GM12878 (cell line): ENCODE measurements around the gene ZNF672. TPM values are rescaled to one million over a fixed set of nuclear protein-coding genes. Genes with fewer than 3 reads are reported as not detected.

Experiments used
- ATAC-seq: fragments of 200-7000 bp; cut with Tn5 transposase; 3 replicates; pipeline ENCODE4 v1.9.1; 2020; ENCODE audit warnings: mild to moderate bottlenecking, moderate library complexity
- BruUV-seq: library from RNA; stranded (reverse); fragments of 400-500 nt; replicated peaks from 2 replicates; lab custom pipeline; 2021; lab: Mats Ljungman, UMichigan
- CTCF ChIA-PET: fragments of 300-600 bp; sonication (Branson Sonifier 250); formaldehyde crosslinking; extraction: SDS; loops from one replicate; lab custom pipeline; 2021; ENCODE audit warnings: inconsistent platforms; lab: Yijun Ruan, JAX
- POLR2A ChIA-PET: fragments of 350-600 bp; formaldehyde crosslinking; extraction: SDS; loops from one replicate; lab custom pipeline; 2021; ENCODE audit warnings: inconsistent platforms; lab: Charles Lee
- RAD21 ChIA-PET: fragments of 300-600 bp; sonication (Branson Sonifier 250); formaldehyde crosslinking; loops from one replicate; lab custom pipeline; 2023; ENCODE audit warnings: antibody characterized with exemption; ENCODE audit not compliant: unreplicated experiment; lab: Charles Lee
- SMC1A ChIA-PET: fragments of 300-600 bp; sonication (Branson Sonifier 250); formaldehyde crosslinking; loops from one replicate; lab custom pipeline; 2023; ENCODE audit not compliant: unreplicated experiment, uncharacterized antibody; lab: Charles Lee
- DNase-seq: peaks from one replicate; pipeline ENCODE4 v3.0.0-alpha.2; 2011; ENCODE audit warnings: low read depth, low spot score
- FAIRE-seq: peaks from 3 replicates; lab custom pipeline; 2011; peaks lifted over from hg19 to GRCh38; lab: Jason Lieb, UNC
- H2AFZ ChIP-seq: 2 replicates; pipeline ENCODE4 v1.6.0; 2011; ENCODE audit warnings: low read depth, low read length, control low read depth; ENCODE audit not compliant: control insufficient read depth
- H3K27ac ChIP-seq: 2 replicates; pipeline ENCODE4 v1.5.1; 2011; ENCODE audit warnings: control low read depth; ENCODE audit not compliant: control insufficient read depth, insufficient read depth
- H3K27me3 ChIP-seq, 2 experiments: replicated peaks in 1 of 2; 2 replicates each; pipeline versions ENCODE4 v1.6.0 to v1.6.1; 2011; ENCODE audit warnings: low read length in 1 of 2; ENCODE audit not compliant: control insufficient read depth in 2 of 2, insufficient read depth in 2 of 2
- H3K36me3 ChIP-seq, 2 experiments: 2 replicates each; pipeline ENCODE4 v1.5.1; 2011; ENCODE audit warnings: low read length in 1 of 2; ENCODE audit not compliant: control insufficient read depth in 2 of 2, insufficient read depth in 2 of 2
- H3K4me1 ChIP-seq: 2 replicates; pipeline ENCODE4 v1.6.1; 2011; ENCODE audit warnings: mild to moderate bottlenecking, low read length, moderate library complexity, mixed read lengths; ENCODE audit not compliant: control insufficient read depth, insufficient read depth
- H3K4me2 ChIP-seq: 2 replicates; pipeline ENCODE4 v1.6.0; 2011; ENCODE audit warnings: control low read depth; ENCODE audit not compliant: control insufficient read depth, insufficient read depth
- H3K4me3 ChIP-seq: fragments of 200-600 bp; sonication (generic); 2 replicates; pipeline ENCODE4 v1.5.1; 2016
- H3K79me2 ChIP-seq: 2 replicates; pipeline ENCODE4 v1.6.0; 2011; ENCODE audit warnings: low read length; ENCODE audit not compliant: control insufficient read depth, insufficient read depth
- H3K9ac ChIP-seq: 2 replicates; pipeline ENCODE4 v1.8.0; 2011; ENCODE audit warnings: low read length, control low read depth, mixed read lengths; ENCODE audit not compliant: control insufficient read depth, insufficient read depth
- H3K9me3 ChIP-seq: replicated peaks from 3 replicates; pipeline ENCODE4 v1.5.1; 2011; ENCODE audit warnings: mild to moderate bottlenecking, low read length; ENCODE audit not compliant: control insufficient read depth, insufficient read depth
- H4K20me1 ChIP-seq: 2 replicates; pipeline ENCODE4 v1.6.0; 2011; ENCODE audit not compliant: control insufficient read depth, insufficient read depth
- BHLHE40 ChIP-seq, 2 experiments: fragments of 450-650 bp in 1 of 2; IDR thresholded peaks; 2 replicates each; pipeline ENCODE4 v1.6.1; 2011 to 2017; ENCODE audit warnings: low read depth in 2 of 2, borderline replicate concordance in 1 of 2, improper control_type of control experiment in 1 of 2, low read length in 1 of 2, mild to moderate bottlenecking in 1 of 2
- CREM ChIP-seq: IDR thresholded peaks from 2 replicates; pipeline ENCODE4 v1.6.1; 2014; ENCODE audit warnings: antibody characterized with exemption, low read depth
- EGR1 ChIP-seq, 2 experiments: IDR thresholded peaks; 1 replicate in 1 of 2; 2 replicates in 1 of 2; pipeline ENCODE4 v1.6.1; 2011 to 2012; ENCODE audit warnings: low read depth in 2 of 2, low read length in 2 of 2, borderline replicate concordance in 1 of 2, mild to moderate bottlenecking in 1 of 2, moderate library complexity in 1 of 2
- HDAC2 ChIP-seq: fragments of 200-600 bp; sonication (generic); IDR thresholded peaks from 2 replicates; pipeline ENCODE4 v1.6.1; 2017
- IRF4 ChIP-seq: IDR thresholded peaks from 2 replicates; pipeline ENCODE4 v1.6.1; 2011; ENCODE audit warnings: low read depth, low read length
- JUNB ChIP-seq: IDR thresholded peaks from 2 replicates; pipeline ENCODE4 v1.6.1; 2016; ENCODE audit warnings: antibody characterized with exemption, mild to moderate bottlenecking
- KLF5 ChIP-seq: fragments of 450-650 bp; IDR thresholded peaks from 2 replicates; pipeline ENCODE4 v1.6.1; 2014; ENCODE audit warnings: mild to moderate bottlenecking; ENCODE audit not compliant: partially characterized antibody
- LARP7 ChIP-seq: fragments of 450-650 bp; IDR thresholded peaks from 2 replicates; pipeline ENCODE4 v1.6.1; 2017; ENCODE audit warnings: mild to moderate bottlenecking
- MEF2A ChIP-seq: IDR thresholded peaks from 2 replicates; pipeline ENCODE4 v1.6.1; 2011; ENCODE audit warnings: low read depth, mild to moderate bottlenecking, low read length, moderate library complexity; ENCODE audit not compliant: insufficient read depth
- RELA ChIP-seq: fragments of 450-650 bp; IDR thresholded peaks from 2 replicates; pipeline ENCODE4 v1.8.0; 2014; ENCODE audit warnings: borderline replicate concordance; ENCODE audit not compliant: partially characterized antibody
- SREBF2 ChIP-seq: IDR thresholded peaks from 2 replicates; pipeline ENCODE4 v1.6.1; 2012; ENCODE audit warnings: mild to moderate bottlenecking, low read length
- TCF7 ChIP-seq: IDR thresholded peaks from 2 replicates; pipeline ENCODE4 v1.6.1; 2014; ENCODE audit warnings: antibody characterized with exemption, borderline replicate concordance
- ZBED1 ChIP-seq: IDR thresholded peaks from 2 replicates; pipeline ENCODE4 v1.6.1; 2016; ENCODE audit warnings: borderline replicate concordance
- WGBS: methylation state at CpG from one replicate; pipeline ENCODE4 v1.1.6; 2016; ENCODE audit warnings: low lambda C conversion rate; ENCODE audit not compliant: insufficient replicate concordance, insufficient coverage; ENCODE audit errors: missing lambda C conversion rate; 5-methylcytosine and 5-hydroxymethylcytosine counted together
- in situ Hi-C: fragments of 300-500 bp; cut with MboI; formaldehyde crosslinking; loops from 9 replicates; pipeline ENCODE4 v1.14.3; 2018; ENCODE audit warnings: mixed read lengths
- intact Hi-C: fragments of 100-400 bp; cut with micrococcal nuclease; formaldehyde crosslinking; loops from one replicate; pipeline ENCODE4 v1.14.2; 2022; ENCODE audit not compliant: unreplicated experiment
- polyA plus RNA-seq, 11 experiments: library from polyadenylated mRNA; depleted of rRNA in 4 of 11; unstranded in 6 of 11; stranded (reverse) in 5 of 11; fragments of >200 nt; fragmentation: Nextera tagmentation in 4 of 11; fragmentation: Illumina TruSeq in 1 of 11; extraction: Ambion mirVana in 4 of 11; extraction: Trizol in 1 of 11; gene quantifications; 1 replicate in 1 of 11; 2 replicates in 10 of 11; pipeline versions ENCODE4 v1.2.1 to v1.2.3, GENCODE V29; 2011 to 2016; ENCODE audit warnings: inconsistent platforms in 2 of 11, missing spikeins in 2 of 11, low read depth in 1 of 11
- total RNA-seq, 4 experiments: library from RNA; depleted of rRNA in 3 of 4; stranded (reverse); fragments of >200 nt in 3 of 4; fragmentation: Illumina TruSeq in 1 of 4; extraction: Trizol in 1 of 4; gene quantifications; 2 replicates each; pipeline versions ENCODE4 v1.2.1 to v1.2.3, GENCODE V29; 2013 to 2021
- TF ChIP-seq, protein P1 (sequence below): IDR thresholded peaks from 2 replicates; pipeline ENCODE4 v1.6.1; 2012; ENCODE audit warnings: improper control_type of control experiment, low read depth, low read length; ENCODE audit not compliant: insufficient replicate concordance
- TF ChIP-seq, protein P2 (sequence below): fragments of 450-650 bp; IDR thresholded peaks from 2 replicates; pipeline ENCODE4 v1.6.1; 2017; ENCODE audit warnings: mild to moderate bottlenecking
- TF ChIP-seq, protein P3 (sequence below): fragments of 450-650 bp; IDR thresholded peaks from 2 replicates; pipeline ENCODE4 v1.6.1; 2016; ENCODE audit warnings: mild to moderate bottlenecking

Gene ZNF672
- total and polyA plus RNA-seq, 10 of the 15 experiments (the other 5 are each of a cell fraction or from before 2014, with no cell fraction given), result 2.9 to 51.3 (median 39.8) TPM

DNA sequence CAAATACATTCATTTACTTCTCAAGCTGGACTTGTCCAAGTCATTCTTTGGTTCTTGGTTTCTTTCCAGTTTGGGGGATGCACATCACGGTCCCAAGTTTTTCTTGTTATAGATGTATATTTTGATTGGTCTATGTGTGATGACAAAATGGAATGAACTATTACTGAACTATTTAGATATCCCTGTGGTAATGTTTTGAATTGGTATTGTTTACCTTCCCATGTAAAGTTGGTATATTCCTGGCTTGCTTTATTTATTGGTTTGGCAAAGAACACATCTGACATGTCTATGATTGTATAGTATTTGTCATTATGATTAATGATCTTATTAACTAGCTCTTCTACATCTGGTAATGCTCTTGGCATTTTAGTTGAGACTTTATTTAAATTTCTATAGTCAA lies 43.2 kb downstream of the ZNF672 start:
- DNase-seq, result no peak
- H3K79me2 ChIP-seq, result no peaks in the 10 kb centered on the region
- SMC1A ChIA-PET, result interaction anchor here (1.1 kb wide), 1 partner anchor 8 kb away, joined by 4 read pairs; no protein-coding TSS in a partner anchor
- H3K4me3 ChIP-seq, result no peak overlapping the region
- H3K36me3 ChIP-seq, result no peaks in the 10 kb centered on the region
- no peak for FAIRE-seq
- no peak for ATAC-seq
- RAD21 ChIA-PET, result no interaction called here
- in situ Hi-C loops (no loop called here), intact Hi-C loops (no loop called here)
- no peaks in the 10 kb centered on the region for H3K27me3 ChIP-seq
- H3K4me1 ChIP-seq, result no peaks in the 10 kb centered on the region
- POLR2A ChIA-PET, result interaction anchor here (0.6 kb wide), 1 partner anchor 11 kb away, joined by 3 read pairs; no protein-coding TSS in a partner anchor
- no peak overlapping the region for H2AFZ ChIP-seq
- no peaks in the 10 kb centered on the region for H4K20me1 ChIP-seq
- CTCF ChIA-PET, result interaction anchor here (1.0 kb wide), 1 partner anchor 24 kb away, joined by 3 read pairs; no protein-coding TSS in a partner anchor
- no peak overlapping the region for H3K9ac ChIP-seq
- no peak overlapping the region for H3K27ac ChIP-seq
- BruUV-seq, result no TSS peak
- no peaks in the 10 kb centered on the region for H3K9me3 ChIP-seq
- WGBS, result 38% methylated on average over 1 of the region's 1 CpG
- H3K4me2 ChIP-seq, result no peak overlapping the region
- TF ChIP-seq MEF2A (no peak), ZBED1 (no peak), TCF7 (no peak), HDAC2 (no peak), SREBF2 (no peak), KLF5 (no peak), JUNB (no peak), RELA (no peak), CREM (no peak), EGR1 (IDR thresholded peaks at IDR 0.05; ENCODE audit: borderline replicate concordance in 1 of 2, low read depth in 2 of 2, low read length in 2 of 2) (no peak), BHLHE40 (IDR thresholded peaks at IDR 0.05; ENCODE audit: borderline replicate concordance in 1 of 2, low read depth in 2 of 2, low read length in 1 of 2) (no peak), IRF4 (no peak), LARP7 (no peak)
- TF ChIP-seq, protein P1, sequence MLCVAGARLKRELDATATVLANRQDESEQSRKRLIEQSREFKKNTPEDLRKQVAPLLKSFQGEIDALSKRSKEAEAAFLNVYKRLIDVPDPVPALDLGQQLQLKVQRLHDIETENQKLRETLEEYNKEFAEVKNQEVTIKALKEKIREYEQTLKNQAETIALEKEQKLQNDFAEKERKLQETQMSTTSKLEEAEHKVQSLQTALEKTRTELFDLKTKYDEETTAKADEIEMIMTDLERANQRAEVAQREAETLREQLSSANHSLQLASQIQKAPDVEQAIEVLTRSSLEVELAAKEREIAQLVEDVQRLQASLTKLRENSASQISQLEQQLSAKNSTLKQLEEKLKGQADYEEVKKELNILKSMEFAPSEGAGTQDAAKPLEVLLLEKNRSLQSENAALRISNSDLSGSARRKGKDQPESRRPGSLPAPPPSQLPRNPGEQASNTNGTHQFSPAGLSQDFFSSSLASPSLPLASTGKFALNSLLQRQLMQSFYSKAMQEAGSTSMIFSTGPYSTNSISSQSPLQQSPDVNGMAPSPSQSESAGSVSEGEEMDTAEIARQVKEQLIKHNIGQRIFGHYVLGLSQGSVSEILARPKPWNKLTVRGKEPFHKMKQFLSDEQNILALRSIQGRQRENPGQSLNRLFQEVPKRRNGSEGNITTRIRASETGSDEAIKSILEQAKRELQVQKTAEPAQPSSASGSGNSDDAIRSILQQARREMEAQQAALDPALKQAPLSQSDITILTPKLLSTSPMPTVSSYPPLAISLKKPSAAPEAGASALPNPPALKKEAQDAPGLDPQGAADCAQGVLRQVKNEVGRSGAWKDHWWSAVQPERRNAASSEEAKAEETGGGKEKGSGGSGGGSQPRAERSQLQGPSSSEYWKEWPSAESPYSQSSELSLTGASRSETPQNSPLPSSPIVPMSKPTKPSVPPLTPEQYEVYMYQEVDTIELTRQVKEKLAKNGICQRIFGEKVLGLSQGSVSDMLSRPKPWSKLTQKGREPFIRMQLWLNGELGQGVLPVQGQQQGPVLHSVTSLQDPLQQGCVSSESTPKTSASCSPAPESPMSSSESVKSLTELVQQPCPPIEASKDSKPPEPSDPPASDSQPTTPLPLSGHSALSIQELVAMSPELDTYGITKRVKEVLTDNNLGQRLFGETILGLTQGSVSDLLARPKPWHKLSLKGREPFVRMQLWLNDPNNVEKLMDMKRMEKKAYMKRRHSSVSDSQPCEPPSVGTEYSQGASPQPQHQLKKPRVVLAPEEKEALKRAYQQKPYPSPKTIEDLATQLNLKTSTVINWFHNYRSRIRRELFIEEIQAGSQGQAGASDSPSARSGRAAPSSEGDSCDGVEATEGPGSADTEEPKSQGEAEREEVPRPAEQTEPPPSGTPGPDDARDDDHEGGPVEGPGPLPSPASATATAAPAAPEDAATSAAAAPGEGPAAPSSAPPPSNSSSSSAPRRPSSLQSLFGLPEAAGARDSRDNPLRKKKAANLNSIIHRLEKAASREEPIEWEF, result no peak
- TF ChIP-seq, protein P2, sequence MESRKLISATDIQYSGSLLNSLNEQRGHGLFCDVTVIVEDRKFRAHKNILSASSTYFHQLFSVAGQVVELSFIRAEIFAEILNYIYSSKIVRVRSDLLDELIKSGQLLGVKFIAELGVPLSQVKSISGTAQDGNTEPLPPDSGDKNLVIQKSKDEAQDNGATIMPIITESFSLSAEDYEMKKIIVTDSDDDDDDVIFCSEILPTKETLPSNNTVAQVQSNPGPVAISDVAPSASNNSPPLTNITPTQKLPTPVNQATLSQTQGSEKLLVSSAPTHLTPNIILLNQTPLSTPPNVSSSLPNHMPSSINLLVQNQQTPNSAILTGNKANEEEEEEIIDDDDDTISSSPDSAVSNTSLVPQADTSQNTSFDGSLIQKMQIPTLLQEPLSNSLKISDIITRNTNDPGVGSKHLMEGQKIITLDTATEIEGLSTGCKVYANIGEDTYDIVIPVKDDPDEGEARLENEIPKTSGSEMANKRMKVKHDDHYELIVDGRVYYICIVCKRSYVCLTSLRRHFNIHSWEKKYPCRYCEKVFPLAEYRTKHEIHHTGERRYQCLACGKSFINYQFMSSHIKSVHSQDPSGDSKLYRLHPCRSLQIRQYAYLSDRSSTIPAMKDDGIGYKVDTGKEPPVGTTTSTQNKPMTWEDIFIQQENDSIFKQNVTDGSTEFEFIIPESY, result no peak
- TF ChIP-seq, protein P3, sequence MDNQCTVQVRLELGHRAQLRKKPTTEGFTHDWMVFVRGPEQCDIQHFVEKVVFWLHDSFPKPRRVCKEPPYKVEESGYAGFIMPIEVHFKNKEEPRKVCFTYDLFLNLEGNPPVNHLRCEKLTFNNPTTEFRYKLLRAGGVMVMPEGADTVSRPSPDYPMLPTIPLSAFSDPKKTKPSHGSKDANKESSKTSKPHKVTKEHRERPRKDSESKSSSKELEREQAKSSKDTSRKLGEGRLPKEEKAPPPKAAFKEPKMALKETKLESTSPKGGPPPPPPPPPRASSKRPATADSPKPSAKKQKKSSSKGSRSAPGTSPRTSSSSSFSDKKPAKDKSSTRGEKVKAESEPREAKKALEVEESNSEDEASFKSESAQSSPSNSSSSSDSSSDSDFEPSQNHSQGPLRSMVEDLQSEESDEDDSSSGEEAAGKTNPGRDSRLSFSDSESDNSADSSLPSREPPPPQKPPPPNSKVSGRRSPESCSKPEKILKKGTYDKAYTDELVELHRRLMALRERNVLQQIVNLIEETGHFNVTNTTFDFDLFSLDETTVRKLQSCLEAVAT, result no peak
